PC-3 (cell line): ENCODE measurements around the gene ALPK3. TPM values are rescaled to one million over a fixed set of nuclear protein-coding genes. Genes with fewer than 3 reads are reported as not detected.

Source experiments
- ATAC-seq: fragments of 200-7000 bp; cut with Tn5 transposase; 2 replicates; pipeline ENCODE4 v1.9.1; 2020; ENCODE audit warnings: mild to moderate bottlenecking, moderate library complexity
- BruUV-seq: library from RNA; stranded (reverse); fragments of 400-500 nt; replicated peaks from 2 replicates; lab custom pipeline; 2021; lab: Mats Ljungman, UMichigan
- CTCF ChIA-PET: fragments of 300-600 bp; sonication (Branson Sonifier 250); formaldehyde crosslinking; loops from one replicate; lab custom pipeline; 2022; ENCODE audit warnings: antibody characterized with exemption; lab: Charles Lee
- POLR2A ChIA-PET: fragments of 300-600 bp; sonication (Branson Sonifier 250); formaldehyde crosslinking; loops from one replicate; lab custom pipeline; 2022; ENCODE audit warnings: antibody characterized with exemption; ENCODE audit not compliant: unreplicated experiment; lab: Charles Lee
- DNase-seq: peaks from one replicate; pipeline ENCODE4 v3.0.0-alpha.2; 2015
- H2AFZ ChIP-seq: fragments of 300-600 bp; sonication (generic); 2 replicates; pipeline ENCODE4 v1.6.0; 2016; ENCODE audit warnings: antibody characterized with exemption, low read length
- H3F3A ChIP-seq: fragments of 300-600 bp; sonication (generic); one replicate; pipeline ENCODE4 v1.6.0; 2017; ENCODE audit warnings: antibody characterized with exemption, low read length, control low read depth, mild to moderate bottlenecking; ENCODE audit not compliant: unreplicated experiment
- H3K27ac ChIP-seq: fragments of 300-600 bp; sonication (generic); 2 replicates; pipeline ENCODE4 v1.5.1; 2016; ENCODE audit warnings: mild to moderate bottlenecking, low read length
- H3K27me3 ChIP-seq: fragments of 300-600 bp; sonication (generic); 2 replicates; pipeline ENCODE4 v1.6.1; 2016; ENCODE audit warnings: low read length, mixed read lengths
- H3K36me3 ChIP-seq: fragments of 300-600 bp; sonication (generic); 2 replicates; pipeline ENCODE4 v1.6.1; 2016; ENCODE audit warnings: low read depth, mixed run types, low read length, mixed read lengths
- H3K4me1 ChIP-seq: fragments of 300-600 bp; sonication (generic); 2 replicates; pipeline ENCODE4 v1.5.1; 2016; ENCODE audit warnings: low read length; ENCODE audit not compliant: insufficient read depth
- H3K4me2 ChIP-seq: fragments of 300-600 bp; sonication (generic); 2 replicates; pipeline ENCODE4 v1.6.0; 2016; ENCODE audit warnings: low read length
- H3K4me3 ChIP-seq: fragments of 300-600 bp; sonication (generic); 2 replicates; pipeline ENCODE4 v1.5.1; 2016; ENCODE audit warnings: mild to moderate bottlenecking, low read length, mixed read lengths
- H3K79me2 ChIP-seq: fragments of 300-600 bp; sonication (generic); 2 replicates; pipeline ENCODE4 v1.6.1; 2017; ENCODE audit warnings: low read length, mixed read lengths
- H3K9ac ChIP-seq: fragments of 300-600 bp; sonication (generic); 2 replicates; pipeline ENCODE4 v1.6.0; 2016; ENCODE audit warnings: mild to moderate bottlenecking, low read length
- H3K9me2 ChIP-seq: fragments of 300-600 bp; sonication (generic); replicated peaks from 2 replicates; pipeline ENCODE4 v1.6.1; 2016; ENCODE audit warnings: mixed run types, low read length, mixed read lengths
- H3K9me3 ChIP-seq: fragments of 300-600 bp; sonication (generic); 2 replicates; pipeline ENCODE4 v1.6.1; 2016; ENCODE audit warnings: low read length, mixed read lengths
- H4K20me1 ChIP-seq: fragments of 300-600 bp; sonication (generic); 2 replicates; pipeline ENCODE4 v1.6.1; 2016; ENCODE audit warnings: low read length, mixed read lengths
- CTCF ChIP-seq: fragments of 300-600 bp; sonication (generic); conservative IDR thresholded peaks from 2 replicates; pipeline ENCODE4 v1.5.1; 2017; ENCODE audit warnings: antibody characterized with exemption, low read depth, mild to moderate bottlenecking, low read length
- EZH2 ChIP-seq: fragments of 300-600 bp; sonication (generic); IDR thresholded peaks from one replicate; pipeline ENCODE4 v1.6.1; 2017; ENCODE audit warnings: antibody characterized with exemption, mild to moderate bottlenecking, low read length; ENCODE audit not compliant: unreplicated experiment
- EZH2phosphoT487 ChIP-seq: fragments of 300-600 bp; sonication (generic); IDR thresholded peaks from 2 replicates; pipeline ENCODE4 v1.6.1; 2018; ENCODE audit warnings: mild to moderate bottlenecking, antibody characterized with exemption, low read length, borderline replicate concordance
- intact Hi-C: fragments of 100-400 bp; cut with micrococcal nuclease; formaldehyde crosslinking; loops from 2 replicates; pipeline ENCODE4 v1.9.0; 2023
- total RNA-seq: library from RNA; depleted of rRNA; stranded (reverse); fragments of >200 nt; gene quantifications from 2 replicates; pipeline ENCODE4 v1.2.3, GENCODE V29; 2014

Gene ALPK3
- total RNA-seq, 1 experiment from 2014 or later, result 2.4 TPM

DNA sequence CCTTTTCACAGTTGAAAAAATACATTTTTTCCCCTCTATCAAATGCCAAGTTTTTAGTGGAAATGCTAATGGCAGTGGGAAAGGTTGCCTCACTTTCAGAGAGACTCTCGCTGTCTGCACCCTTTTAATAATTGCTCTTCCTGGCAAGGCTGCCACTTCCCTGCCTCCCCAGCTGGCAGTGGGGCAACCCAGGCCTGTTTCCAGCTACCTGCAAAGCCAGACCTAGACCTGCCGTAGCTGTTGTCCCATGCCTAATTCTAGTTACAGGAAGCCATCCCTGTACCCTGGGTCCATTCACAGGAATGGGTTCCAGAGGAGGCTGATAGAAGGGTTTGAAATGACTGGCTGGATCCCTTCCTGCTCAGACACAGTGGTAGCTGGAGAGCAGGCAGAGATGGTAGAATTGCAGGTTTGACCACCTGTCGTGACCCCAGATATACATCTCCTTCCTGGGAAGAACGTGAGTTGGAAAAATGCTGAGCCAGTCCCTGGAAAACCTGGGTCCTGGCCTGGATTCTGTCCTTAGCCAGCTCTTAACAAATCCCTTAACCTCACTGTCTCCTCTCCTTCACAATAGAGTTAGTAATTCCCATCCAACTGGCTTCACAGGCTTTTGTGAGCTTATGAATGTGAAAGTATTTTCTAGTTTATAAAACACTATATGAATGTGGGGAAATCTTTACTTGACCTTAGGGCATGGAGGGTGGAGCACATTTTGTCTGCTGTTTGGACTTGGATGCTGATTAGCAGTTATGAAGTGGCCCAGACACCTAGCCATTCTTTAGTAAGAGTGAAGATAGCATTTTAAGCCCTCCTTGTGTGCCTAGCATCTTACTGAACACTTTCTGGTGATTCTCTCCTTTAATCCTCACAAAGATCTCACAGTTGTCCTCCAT, 12.9 kb upstream of the ALPK3 start:
- H3K4me1 ChIP-seq, result no peaks in the 10 kb centered on the region
- no peaks in the 10 kb centered on the region for H3K27me3 ChIP-seq
- H4K20me1 ChIP-seq, result no peaks in the 10 kb centered on the region
- DNase-seq (no peak), ATAC-seq (no peak)
- no TSS peak for BruUV-seq
- no peaks in the 10 kb centered on the region for H3K9me3 ChIP-seq
- ChIA-PET POLR2A (no interaction called here), CTCF (no interaction called here)
- intact Hi-C loops, result no loop called here
- no peaks in the 10 kb centered on the region for H3K9me2 ChIP-seq
- no peak overlapping the region for H3K9ac ChIP-seq
- H2AFZ ChIP-seq, result no peak overlapping the region
- no peak for TF ChIP-seq EZH2phosphoT487
- no peak for TF ChIP-seq CTCF
- TF ChIP-seq EZH2, result no peak
- no peak overlapping the region for H3K4me2 ChIP-seq
- no peak overlapping the region for H3K4me3 ChIP-seq
- H3K79me2 ChIP-seq, result no peaks in the 10 kb centered on the region
- H3K36me3 ChIP-seq, result peaks cover 17% of the 10 kb centered on the region; the same call in 1 of the 2 replicates
- H3F3A ChIP-seq, result no peaks in the 10 kb centered on the region
- no peak overlapping the region for H3K27ac ChIP-seq

DNA sequence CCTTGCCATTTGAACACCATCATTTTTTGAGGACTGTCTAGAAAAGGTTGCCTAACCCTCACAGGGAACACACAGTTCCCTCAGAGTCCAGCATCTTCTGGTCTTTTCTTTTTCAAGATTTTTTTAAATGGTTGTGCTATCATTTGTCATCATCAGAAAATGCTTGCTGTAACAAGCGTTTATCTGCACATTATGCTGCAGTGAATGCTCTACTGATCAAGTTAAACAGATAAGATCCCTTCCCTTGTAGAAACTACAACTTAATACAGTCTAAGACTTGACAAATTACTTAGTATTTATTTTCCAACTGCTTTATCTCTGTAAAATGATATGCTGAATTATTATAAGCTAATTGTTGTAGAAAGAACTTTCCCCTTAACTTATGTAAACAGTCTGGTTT, 11.9 kb upstream of the ALPK3 start:
- Histone ChIP-seq H3K36me3 (peaks cover 8% of the 10 kb centered on the region; the same call in 1 of the 2 replicates), H3K4me3 (no peak overlapping the region), H3K9ac (no peak overlapping the region), H3K9me3 (no peaks in the 10 kb centered on the region), H3K4me2 (no peak overlapping the region), H2AFZ (no peak overlapping the region), H3K4me1 (no peaks in the 10 kb centered on the region), H3K27me3 (no peaks in the 10 kb centered on the region), H3K9me2 (no peaks in the 10 kb centered on the region), H3F3A (no peaks in the 10 kb centered on the region), H3K79me2 (no peaks in the 10 kb centered on the region), H3K27ac (no peak overlapping the region), H4K20me1 (no peaks in the 10 kb centered on the region)
- no TSS peak for BruUV-seq
- no peak for ATAC-seq
- DNase-seq, result no peak
- CTCF ChIA-PET, result interaction anchor here (0.7 kb wide), 1 partner anchor 218 kb away, joined by 3 read pairs; no protein-coding TSS in a partner anchor
- intact Hi-C loops, result no loop called here
- no peak for TF ChIP-seq EZH2phosphoT487
- no peak for TF ChIP-seq EZH2
- no peak for TF ChIP-seq CTCF
- POLR2A ChIA-PET, result no interaction called here

GRCh38 chr15:84807228-84807627, 9.9 kb upstream of the ALPK3 start:
- Histone ChIP-seq H3K9me2 (no peaks in the 10 kb centered on the region), H3K4me3 (no peak overlapping the region), H3F3A (no peaks in the 10 kb centered on the region), H3K4me2 (no peak overlapping the region), H4K20me1 (no peaks in the 10 kb centered on the region), H3K9ac (no peak overlapping the region), H3K9me3 (no peaks in the 10 kb centered on the region), H3K36me3 (peaks cover 3% of the 10 kb centered on the region; the same call in 1 of the 2 replicates), H3K79me2 (no peaks in the 10 kb centered on the region), H3K27ac (no peak overlapping the region), H3K27me3 (no peaks in the 10 kb centered on the region), H3K4me1 (no peaks in the 10 kb centered on the region), H2AFZ (no peak overlapping the region)
- BruUV-seq, result no TSS peak
- ChIA-PET CTCF (interaction anchor here (0.6 kb wide), 1 partner anchor 121 kb away, joined by 5 read pairs; no protein-coding TSS in a partner anchor), POLR2A (no interaction called here)
- intact Hi-C loops, result no loop called here
- TF ChIP-seq EZH2phosphoT487, result no peak
- no peak for TF ChIP-seq CTCF
- no peak for TF ChIP-seq EZH2
- ATAC-seq (no peak), DNase-seq (no peak)
